Dermis blood vessel endothelial cell (primary cell): ENCODE results near the gene CDHR3. TPM values are rescaled to one million over a fixed set of nuclear protein-coding genes. Genes with fewer than 3 reads are reported as not detected.
A peak's percentile ranks its signal among the peaks of the same experiment; 100 is the strongest.

Experiments
- DNase-seq: peaks from one replicate; pipeline ENCODE4 v3.0.0; 2010
- total RNA-seq: library from RNA; depleted of rRNA; stranded (reverse); fragments of >200 nt; gene quantifications from 2 replicates; pipeline ENCODE4 v1.2.3, GENCODE V29; 2014

Gene CDHR3
- total RNA-seq, 1 donor from 2014 or later = 0.51 TPM

- DNase-seq = no peak
Measured at GRCh38 chr7:106068986-106069385, 105.9 kb downstream of the CDHR3 start.

DNA sequence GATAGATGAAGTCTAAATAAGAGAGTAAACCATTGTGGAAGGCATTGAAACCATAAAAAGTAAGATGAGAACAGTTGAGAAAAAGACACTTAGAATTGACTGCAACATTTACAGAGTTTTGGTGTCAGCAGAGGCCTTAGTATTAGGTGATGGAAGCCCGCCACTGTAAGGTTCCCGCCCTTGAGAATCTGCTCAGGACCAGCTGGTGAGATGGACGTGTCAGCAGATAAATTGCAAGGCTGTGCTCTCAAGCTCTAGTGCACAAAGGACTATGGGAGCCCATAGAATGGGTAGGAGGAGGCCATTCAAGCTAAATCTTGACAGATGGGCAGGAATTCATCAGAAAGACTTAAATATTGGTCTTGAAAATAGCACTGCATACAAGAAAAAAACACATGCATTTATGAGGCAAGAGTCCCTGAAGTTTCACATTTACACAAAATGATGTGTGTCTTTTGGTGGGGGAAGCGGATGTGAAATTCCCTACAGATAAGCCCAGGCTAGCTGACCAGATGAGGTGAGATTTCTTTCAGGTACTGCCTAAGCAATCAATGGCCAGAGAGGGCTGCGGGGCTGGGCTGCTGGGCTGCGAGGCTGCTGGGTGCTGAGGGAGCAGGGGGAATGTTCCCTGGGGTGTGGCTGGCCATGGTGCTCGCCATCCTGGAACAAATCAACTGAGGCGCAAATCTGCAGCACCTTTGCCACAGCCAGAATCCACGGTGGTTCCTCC, 106.6 kb downstream of the CDHR3 start:
- DNase-seq = no peak

GRCh38 chr7:106070201-106070551, 107.1 kb downstream of the CDHR3 start:
- DNase-seq = no peak

GRCh38 chr7:106070567-106071254, 107.6 kb downstream of the CDHR3 start:
- DNase-seq = no peak

DNA sequence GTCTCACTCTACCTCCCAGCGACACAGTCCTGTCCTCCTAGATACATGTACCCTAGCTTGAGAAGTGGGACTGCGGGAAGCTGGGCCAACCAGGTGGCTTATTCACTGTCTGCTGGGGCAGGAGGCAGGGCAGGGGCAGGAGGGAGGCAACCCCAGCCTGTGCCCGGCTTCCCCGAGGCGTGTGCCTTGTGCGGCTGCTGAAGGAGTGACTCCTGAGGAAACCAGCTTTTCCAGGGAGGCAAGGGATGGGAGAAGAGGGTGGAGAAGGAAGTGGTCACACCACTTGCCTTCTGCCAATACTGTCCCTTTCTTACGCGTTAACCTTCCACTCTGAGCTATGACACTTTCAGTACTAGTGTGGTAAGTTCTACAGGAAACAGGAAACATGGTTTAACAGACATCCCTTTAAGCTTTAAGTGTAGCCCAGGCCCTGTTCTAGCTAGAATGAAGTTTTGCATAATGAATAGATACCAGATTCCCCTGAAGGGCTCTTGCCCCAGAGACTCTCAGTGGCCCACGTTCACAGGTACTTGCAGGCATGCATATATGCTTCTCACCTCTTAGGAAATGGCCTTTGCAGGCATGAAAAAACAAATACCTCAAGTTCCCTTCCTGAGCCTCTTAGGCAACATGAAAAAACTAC, 108.4 kb downstream of the CDHR3 start:
- peak; percentile 74 for DNase-seq

GRCh38 chr7:106071999-106072714, 109.1 kb downstream of the CDHR3 start:
- peak; percentile 87 for DNase-seq

DNA sequence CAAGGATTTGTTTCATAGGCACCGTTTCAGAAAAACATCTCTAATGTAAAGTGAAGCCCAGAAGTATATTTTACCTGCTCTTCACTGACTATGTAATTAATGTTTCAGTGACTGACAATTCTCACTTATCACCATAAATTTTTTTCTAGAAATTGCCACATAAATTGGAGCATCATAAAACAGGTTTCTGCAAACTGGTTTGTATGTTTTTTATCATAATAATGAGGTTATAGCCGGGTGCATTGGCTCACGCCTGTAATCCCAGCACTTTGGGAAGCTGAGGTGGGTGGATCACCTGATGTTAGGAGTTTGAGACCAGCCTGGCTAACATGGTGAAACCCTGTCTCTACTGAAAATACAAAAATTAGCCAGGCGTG, 109.6 kb downstream of the CDHR3 start:
- no peak for DNase-seq

DNA sequence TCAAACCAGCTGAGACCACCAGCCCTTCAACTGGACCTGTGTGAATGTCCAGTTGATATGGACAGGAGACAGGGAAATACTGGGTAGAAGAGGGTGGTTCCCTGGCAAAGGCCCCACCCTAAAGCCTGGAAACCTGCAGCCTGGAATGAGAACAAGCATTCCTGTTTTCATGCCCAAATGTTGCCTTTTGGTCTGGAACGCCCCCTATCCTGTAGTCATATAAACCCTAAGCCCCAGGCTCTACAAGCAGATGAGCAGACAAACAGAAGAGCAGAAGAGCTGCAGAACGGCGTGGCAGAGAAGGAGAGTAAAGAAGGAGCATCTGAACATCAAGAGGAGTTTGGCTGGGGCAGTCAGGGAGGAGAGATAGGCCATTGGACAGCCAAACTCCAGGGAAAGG, 110.6 kb downstream of the CDHR3 start:
- DNase-seq = no peak

- no peak for DNase-seq
Measured at GRCh38 chr7:106074257-106074656, 111.2 kb downstream of the CDHR3 start.

- no peak for DNase-seq
Measured at GRCh38 chr7:106075937-106076336, 112.9 kb downstream of the CDHR3 start.

- DNase-seq = no peak
Measured at GRCh38 chr7:106076537-106076936, 113.5 kb downstream of the CDHR3 start.

GRCh38 chr7:106080300-106080987, 117.4 kb downstream of the CDHR3 start:
- no peak for DNase-seq

- no peak for DNase-seq
Measured at GRCh38 chr7:106082087-106082854, 119.2 kb downstream of the CDHR3 start.

Other genes with a start within 250 kb of the CDHR3 start
- 5.8 and 8.8 TPM in 2 replicates for gene ATXN7L1, start 86.7 kb upstream of the CDHR3 start, total RNA-seq
- 92.7 and 133 TPM in 2 replicates for gene SYPL1, start 149.0 kb downstream of the CDHR3 start, total RNA-seq